ENCODE results near the gene MAST4.

DNA sequence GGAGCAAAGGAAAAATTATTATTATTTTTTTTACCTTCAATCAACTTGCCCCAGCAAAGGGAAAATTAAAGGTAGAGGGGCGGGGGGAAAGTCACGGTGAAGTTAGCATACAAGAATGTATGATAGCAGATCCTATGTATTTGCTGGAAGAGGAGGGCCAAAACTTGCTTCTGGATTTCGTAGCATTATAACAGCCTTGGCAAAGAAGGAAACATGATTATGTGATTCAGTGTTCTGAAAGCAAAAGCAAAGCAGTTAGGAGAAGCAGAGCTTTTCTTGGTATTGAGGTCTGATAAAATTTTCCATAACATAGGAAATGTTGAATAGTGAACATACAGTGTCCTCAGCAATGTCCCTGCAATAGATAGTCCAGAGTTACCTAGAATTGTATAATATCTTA is 32.4 kb downstream of the MAST4 start:
- TF ChIP-seq, protein P1, sequence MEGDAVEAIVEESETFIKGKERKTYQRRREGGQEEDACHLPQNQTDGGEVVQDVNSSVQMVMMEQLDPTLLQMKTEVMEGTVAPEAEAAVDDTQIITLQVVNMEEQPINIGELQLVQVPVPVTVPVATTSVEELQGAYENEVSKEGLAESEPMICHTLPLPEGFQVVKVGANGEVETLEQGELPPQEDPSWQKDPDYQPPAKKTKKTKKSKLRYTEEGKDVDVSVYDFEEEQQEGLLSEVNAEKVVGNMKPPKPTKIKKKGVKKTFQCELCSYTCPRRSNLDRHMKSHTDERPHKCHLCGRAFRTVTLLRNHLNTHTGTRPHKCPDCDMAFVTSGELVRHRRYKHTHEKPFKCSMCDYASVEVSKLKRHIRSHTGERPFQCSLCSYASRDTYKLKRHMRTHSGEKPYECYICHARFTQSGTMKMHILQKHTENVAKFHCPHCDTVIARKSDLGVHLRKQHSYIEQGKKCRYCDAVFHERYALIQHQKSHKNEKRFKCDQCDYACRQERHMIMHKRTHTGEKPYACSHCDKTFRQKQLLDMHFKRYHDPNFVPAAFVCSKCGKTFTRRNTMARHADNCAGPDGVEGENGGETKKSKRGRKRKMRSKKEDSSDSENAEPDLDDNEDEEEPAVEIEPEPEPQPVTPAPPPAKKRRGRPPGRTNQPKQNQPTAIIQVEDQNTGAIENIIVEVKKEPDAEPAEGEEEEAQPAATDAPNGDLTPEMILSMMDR (IDR thresholded peaks at IDR 0.05; ENCODE audit: low read depth, low read length): no peak
- TF ChIP-seq EZH2phosphoT487 (IDR thresholded peaks at IDR 0.05; ENCODE audit: low read depth): no peak

Data from OCI-LY3 (cell line).